EH (cell line): ENCODE results near the gene IFITM10.

Experiments
- DNase-seq: peaks from one replicate; pipeline ENCODE4 v3.0.0-alpha.2; 2015; ENCODE audit warnings: low read depth

The IFITM10 gene

DNA sequence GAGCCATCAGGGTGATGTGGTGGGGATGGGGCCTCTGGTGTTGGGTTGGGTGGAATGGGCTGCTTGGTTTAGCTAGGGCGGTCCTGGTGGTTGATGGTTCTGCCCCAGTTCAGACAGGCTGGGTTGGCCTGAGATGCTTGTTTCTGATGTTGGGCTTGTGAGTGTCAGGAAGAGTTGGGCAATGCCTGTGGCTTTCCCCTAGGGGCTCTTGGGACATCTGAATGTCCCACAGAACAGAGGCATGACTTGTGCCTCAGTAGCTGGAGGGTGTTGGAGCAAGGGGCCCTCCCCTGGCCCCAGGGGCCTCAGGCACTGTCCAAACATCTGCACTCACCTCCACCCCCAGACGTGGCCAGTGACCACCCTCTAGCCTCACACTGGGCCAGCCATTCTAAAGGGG lies 27.3 kb upstream of the IFITM10 start:
- no peak for DNase-seq

GRCh38 chr11:1776944-1777715 lies 26.7 kb upstream of the IFITM10 start:
- no peak for DNase-seq

- DNase-seq: no peak
Observed at GRCh38 chr11:1776331-1776851, 26.0 kb upstream of the IFITM10 start.

- no peak for DNase-seq
Observed at GRCh38 chr11:1774886-1775285, 24.5 kb upstream of the IFITM10 start.

DNA sequence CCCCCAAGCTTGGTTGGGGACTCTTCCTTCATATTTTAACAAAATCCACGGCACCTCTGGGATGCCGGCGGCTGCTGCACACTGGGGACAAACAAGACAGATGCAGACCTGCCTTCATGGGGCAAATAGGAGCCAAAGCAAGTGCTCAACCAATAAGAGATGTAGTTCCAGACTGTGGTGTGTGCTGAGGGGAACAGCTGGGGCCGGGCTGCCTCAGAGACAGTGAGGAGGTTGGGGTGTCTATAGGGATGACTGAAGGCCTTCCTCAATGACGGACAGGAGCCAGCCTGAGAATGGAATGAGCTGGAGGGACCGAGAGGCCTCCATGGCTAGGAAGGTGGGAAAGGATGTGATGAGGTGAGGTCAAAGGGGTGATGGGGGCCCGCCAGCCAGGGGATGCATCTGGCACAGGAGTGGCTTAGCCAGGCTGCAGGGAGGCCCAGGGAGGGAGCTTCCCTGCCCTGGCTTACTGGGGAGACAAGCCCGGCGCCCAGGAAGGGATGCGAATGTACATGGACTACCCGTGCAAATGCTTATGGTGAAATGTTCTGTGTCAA lies 23.7 kb upstream of the IFITM10 start:
- no peak for DNase-seq

- DNase-seq: no peak
Observed at GRCh38 chr11:1773131-1773993, 23.0 kb upstream of the IFITM10 start.

DNA sequence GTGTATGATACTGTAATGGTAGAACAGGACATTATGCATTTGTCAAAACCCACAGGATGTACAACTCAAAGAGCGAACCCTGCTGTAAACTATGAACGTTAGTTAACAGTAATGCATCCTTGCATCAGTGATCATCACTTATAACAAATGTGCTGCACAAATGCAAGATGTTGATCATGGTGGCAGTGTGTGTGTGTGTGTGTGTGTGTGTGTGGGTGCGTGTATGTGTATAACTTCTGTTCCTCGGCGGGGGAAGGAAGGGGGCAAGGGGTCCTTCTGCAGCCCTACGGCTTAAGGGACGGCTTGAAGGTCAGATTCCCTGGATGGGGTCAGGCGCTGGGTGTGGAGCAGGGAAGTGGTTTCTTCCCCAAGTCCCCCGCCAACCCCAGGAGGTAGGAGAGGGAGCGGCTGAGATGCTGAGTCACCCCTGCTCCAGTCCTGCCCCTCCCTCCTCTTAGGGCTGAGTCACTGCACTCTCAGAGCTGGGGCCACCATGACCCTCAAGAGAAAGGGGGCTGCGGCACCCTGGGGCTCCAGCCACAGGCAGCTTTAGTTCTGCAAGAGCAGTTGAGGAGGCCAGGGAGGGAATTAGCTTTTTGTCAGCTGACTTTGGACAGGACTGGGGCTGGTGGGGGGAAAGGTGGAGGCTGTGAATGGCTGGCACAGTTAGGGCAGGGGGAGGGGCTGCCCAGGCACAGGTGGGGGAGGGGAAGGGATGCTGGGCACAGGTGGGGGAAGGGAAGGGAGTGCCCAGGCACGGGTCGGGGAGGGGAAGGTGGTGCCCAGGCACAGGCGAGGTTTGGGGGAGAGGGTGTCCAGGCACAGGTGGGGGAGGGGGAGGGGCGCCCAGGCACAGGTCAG lies 22.1 kb upstream of the IFITM10 start:
- DNase-seq: peak; percentile 95

- peak; percentile 62 for DNase-seq
Observed at GRCh38 chr11:1771700-1772099, 21.3 kb upstream of the IFITM10 start.

- no peak for DNase-seq
Observed at GRCh38 chr11:1771273-1771672, 20.9 kb upstream of the IFITM10 start.

GRCh38 chr11:1770528-1770927 lies 20.1 kb upstream of the IFITM10 start:
- no peak for DNase-seq

GRCh38 chr11:1770061-1770460 lies 19.7 kb upstream of the IFITM10 start:
- no peak for DNase-seq

GRCh38 chr11:1769304-1769936 lies 19.0 kb upstream of the IFITM10 start:
- DNase-seq: peak; percentile 19

DNA sequence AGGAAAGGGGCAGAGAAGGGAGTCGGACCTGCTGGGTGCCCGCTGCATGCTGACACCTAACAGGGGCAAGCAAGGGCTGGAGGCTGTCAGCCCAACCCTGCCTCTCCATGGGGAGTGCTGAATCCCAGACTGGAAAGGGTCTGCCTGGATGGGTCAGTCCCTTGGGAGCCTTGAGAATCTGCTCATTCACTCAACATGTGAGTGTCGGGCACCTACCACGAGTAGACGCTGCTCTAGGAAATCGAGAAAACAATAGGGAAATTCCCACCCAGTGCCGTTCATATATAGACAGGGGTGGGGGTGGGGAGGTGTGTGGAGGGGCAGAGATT lies 17.7 kb upstream of the IFITM10 start:
- DNase-seq: no peak

DNA sequence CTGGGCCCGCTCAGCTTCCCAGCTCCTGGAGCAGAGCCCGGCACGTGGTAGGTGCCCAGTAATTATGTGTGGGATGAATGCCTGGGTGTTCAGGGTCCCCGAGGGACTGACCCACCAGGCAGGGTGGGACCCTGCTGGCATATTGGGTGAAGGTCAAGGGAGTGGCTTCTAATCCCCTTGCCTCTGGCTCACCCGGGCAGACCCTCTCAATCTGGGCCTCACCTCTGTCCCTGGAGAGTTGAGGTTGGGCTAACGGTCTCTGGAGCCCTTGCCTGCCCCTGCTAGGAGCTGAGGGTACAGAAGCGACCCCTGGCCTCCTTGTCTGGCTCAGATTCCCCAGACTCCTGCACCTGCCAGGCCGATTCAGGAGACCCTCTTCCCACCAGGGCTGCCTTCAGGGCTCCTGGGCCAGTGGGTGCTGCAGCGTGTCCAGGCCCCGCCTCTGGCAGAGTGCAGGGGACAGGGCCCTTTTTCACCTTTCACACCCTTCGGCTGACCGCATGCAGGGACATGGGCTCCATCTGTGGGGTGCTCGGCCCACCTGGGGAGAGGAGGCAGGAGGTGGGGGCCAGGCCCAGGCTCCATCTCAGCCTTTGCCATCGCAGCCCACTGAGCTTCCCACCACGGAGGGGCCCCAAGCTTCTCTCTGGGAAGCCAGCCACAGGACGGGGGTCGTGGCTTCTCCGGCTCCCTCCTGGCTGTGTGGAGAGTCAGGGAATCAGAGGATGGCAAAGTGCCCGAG lies 17.2 kb upstream of the IFITM10 start:
- DNase-seq: no peak

DNA sequence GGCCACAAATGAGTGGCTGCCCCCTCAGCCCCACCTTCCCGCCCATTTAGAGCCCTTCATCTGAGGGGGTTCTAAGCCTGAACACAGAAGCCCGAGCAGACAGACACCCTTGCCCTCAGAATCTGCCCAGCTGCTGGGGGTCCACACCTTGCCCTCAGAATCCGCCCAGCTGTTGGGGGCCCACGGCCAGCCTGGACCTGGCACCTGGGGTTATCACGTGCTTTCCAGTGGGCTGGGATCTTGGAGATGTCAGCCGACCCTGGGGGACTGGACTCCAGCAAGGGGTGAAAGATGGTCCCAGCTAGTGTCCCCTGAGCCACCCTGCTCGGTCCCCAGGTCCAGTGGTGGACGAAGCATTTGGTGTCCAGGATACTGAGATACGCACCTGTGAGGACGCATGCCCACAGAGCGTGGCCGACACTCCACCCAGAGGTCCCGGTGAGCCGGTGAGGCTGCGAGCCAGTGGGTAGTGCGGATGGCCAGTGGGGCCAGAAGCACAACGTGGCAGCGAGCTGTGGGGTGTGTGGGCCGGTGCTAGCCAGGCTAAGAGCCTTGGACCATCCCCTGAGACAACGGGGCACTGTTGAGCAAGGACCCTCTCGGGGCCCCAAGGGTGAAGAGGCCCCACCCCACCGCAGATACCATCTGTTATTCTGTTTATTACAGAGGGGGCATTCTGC lies 16.5 kb upstream of the IFITM10 start:
- DNase-seq: no peak

GRCh38 chr11:1765871-1766718 lies 15.7 kb upstream of the IFITM10 start:
- no peak for DNase-seq

- DNase-seq: peak; percentile 81
Observed at GRCh38 chr11:1763796-1764661, 13.6 kb upstream of the IFITM10 start, which contains the start of gene CTSD. CTSD (minus strand) TSS chr11:1763927; CDS start chr11:1763859, 68 bp downstream.

GRCh38 chr11:1763336-1763795 lies 13.0 kb upstream of the IFITM10 start:
- no peak for DNase-seq
